GM21360 (cell line): ENCODE results near the gene AHRR.

Source experiments
- ATAC-seq: cut with Tn5 transposase; IDR thresholded peaks from one replicate; pipeline ENCODE4 v1.9.1; 2021; ENCODE audit warnings: mild to moderate bottlenecking, moderate library complexity; ENCODE audit not compliant: unreplicated experiment

Gene AHRR

DNA sequence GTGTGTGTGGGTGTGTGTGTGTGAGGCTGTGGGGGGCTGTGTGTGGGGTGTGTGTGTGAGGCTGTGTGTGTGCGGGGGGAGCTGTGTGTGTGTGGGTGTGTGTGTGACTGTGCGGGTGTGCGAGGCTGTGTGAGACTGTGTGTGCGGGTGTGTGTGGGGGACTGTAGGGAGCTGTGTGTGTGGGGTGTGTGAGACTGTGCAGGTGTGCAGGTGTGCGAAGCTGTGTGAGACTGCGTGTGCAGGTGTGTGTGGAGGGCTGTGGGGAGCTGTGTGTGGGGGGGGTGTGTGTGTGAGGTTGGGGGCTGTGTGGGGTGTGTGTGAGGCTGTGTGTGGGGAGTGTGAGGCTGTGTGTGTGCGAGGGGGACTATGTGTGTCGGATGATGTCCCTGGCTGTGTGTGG is 23.2 kb downstream of the AHRR start:
- no peak for ATAC-seq

DNA sequence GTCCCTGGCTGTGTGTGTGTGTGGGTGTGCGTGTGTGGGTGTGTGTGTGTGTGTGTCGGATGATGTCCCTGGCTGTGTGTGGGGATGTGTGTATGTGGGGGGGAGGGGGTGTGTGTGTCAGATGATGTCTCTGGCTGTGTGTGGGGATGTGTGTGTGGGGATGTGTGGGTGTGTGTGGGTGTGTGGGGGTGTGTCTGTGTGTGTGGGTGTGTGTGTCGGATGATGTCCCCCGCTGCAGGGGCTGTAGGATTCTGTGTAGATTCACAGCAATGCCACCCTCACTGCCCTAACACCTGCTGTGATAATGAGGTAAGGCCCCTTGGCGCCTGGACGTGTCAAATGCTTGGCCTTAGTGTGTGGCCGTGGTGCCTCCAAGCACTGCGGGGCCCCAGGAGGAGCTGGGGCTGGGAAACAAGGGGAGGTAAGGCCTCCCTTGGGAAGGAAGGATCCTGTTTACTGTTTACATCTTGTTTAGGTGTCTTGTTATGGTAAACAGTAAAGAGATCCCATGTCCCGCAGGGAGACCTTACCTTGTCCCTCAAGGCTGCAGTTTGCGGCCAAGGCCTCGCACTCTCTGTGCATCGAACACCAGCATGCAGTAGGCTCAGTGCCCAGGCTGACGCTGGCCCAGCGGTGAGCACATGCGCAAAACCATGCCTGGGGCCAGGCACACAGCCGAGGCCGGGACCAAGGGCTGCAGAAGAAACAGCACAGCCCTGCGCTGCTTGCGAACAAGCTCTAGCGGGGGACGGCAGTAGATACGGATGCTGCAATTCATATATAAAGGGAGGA is 24.1 kb downstream of the AHRR start:
- ATAC-seq, result no peak

DNA sequence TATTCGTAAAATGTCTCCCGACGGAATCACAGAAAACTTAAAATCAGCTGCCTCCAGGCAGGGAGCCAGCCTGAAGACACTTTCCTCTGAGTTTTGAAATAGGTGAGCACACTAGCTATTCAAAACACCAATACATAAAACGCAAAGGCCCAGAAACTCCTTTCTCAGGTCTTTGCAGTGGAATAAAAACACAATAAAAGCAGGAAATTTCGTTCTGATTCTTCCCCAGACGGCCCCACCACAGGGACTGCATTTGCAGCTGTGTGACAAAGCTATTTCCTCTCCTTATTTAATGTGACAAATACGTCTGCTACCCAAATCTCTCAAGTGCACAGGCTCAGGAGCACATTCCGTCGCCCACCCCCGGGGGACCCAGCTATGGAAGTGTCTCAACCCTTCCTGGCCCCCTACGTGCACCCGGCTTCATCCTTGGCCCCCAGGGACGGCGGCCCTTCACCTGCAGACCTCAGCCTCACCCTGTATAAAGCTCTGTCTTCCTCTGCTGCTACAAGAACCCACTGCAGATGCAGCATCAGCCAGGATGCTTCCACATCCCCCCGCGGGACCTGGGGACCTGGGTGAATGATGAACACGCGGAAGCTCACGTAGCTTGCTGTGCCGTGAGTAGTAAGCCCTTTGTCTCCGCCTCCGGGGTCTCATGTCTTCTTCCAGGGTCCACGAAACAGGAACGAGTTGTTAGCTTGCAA is 24.9 kb downstream of the AHRR start:
- no peak for ATAC-seq

DNA sequence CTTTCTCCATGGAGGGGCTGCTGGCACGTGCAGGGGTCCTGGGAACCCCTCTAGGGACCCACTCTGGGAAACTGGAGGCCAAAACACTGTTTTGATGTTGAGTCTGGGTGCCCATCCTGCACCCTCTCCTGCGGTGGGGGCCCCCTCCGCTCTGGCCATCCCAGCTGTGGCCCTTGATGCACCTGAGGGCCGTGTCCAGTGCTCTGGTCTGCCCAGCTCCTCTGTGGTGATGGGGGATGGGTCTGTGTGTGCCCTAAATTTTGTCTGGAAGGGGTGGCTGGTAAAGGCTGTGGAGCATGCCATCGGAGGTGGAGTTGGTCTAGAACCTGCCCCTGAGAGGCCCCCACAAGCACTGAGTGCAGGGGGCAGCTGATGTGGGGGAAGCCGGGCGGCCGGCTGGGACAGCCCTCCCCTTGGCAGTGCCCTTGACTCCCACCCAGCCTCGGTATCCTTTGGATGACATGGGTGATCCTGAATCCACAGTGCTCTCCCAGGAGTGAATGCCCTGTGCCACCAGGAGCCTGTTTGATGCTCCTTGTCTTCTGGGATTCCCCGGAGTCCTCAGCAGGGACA is 26.3 kb downstream of the AHRR start:
- no peak for ATAC-seq

DNA sequence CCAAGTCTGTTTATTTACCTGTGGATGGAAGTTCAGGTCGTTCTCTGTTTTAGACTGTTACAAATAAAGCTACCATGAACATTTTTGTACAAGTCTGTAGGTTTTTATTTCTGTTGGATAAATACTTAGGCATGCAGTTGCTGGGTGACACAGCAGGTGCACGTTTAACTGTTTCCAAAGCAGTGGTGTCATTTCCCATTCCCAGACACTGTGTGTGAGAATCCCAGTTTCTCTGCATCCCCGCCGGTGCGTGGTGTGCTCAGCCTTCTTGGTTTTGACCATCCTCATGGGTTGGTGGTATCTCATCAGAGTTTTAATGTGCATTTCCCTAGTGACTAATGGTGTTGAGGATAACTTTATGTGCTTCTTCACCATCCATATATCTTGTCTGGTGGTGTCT is 27.2 kb downstream of the AHRR start:
- no peak for ATAC-seq

DNA sequence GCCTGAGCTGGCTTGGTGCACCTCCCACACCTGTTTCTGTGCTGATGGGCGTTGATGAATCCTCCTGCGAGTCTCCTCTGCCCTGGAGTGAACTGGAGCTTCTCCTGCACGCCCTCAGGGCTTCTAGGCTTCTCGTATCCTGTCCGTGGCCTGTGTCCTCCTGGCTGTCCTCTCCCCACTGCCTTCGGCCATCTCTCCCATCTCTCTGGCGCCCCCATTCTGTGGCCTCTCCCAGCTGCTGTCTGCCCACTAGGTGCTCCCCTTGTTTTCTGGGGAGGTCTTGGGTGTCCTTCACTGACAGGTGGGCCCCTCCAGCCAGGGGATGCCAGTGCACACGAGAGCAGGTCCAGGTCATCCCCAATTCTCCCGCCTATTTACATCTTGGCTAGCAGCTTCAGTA is 28.8 kb downstream of the AHRR start:
- ATAC-seq, result no peak

DNA sequence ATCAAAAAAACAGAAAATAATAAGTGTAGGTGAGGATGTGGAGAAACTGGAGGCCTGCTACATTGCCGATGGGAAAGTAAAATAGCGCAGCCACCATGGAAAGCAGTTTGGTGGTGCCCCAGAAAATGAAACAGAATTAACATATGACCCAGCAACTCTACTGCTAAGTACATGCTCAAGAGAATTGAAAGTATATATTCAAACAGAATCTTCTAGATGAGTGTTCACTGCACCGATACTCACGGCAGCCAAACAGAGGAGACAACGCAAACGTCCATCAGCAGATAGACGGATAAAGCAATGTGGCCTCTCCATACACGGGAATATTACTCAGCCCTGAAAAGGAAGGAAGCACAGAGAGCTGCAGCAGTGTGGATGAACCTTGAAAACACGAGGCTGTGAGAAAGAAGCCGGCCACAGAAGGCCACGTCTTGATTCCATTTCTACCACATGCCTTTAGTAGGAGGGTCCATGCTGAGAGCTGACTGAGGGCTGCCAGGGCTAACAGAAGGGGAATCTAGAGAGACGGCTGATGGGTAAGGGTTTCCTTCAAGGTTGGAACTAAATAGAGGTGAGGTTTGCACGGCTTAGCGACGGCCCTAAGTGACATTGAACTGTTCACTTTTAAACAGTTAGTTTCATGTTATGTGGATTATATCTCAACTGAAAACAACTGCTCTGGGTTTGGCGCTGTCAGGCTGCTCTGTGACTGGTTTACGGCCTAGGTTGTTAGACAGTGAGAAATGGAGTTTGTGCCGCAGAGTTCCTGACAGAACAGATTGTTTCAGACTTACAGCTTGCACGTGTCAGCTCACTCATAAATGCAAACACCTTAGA is 29.8 kb downstream of the AHRR start:
- ATAC-seq, result no peak

DNA sequence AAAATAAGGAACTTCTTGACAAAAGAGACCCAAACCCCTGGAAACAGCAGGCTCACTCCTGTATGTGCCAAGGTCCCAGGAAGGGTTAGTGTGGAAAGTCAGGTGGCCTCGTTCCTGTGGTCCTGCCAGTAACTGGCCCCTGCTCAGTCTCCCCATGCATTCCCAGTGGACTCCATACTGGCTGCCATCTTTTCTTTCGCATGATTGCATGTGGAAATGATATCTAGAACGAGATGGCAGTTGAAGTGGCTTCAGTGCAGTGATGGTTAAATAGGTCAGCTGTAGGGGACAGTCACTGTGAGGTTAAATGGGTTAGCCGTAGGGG is 30.4 kb downstream of the AHRR start:
- no peak for ATAC-seq

DNA sequence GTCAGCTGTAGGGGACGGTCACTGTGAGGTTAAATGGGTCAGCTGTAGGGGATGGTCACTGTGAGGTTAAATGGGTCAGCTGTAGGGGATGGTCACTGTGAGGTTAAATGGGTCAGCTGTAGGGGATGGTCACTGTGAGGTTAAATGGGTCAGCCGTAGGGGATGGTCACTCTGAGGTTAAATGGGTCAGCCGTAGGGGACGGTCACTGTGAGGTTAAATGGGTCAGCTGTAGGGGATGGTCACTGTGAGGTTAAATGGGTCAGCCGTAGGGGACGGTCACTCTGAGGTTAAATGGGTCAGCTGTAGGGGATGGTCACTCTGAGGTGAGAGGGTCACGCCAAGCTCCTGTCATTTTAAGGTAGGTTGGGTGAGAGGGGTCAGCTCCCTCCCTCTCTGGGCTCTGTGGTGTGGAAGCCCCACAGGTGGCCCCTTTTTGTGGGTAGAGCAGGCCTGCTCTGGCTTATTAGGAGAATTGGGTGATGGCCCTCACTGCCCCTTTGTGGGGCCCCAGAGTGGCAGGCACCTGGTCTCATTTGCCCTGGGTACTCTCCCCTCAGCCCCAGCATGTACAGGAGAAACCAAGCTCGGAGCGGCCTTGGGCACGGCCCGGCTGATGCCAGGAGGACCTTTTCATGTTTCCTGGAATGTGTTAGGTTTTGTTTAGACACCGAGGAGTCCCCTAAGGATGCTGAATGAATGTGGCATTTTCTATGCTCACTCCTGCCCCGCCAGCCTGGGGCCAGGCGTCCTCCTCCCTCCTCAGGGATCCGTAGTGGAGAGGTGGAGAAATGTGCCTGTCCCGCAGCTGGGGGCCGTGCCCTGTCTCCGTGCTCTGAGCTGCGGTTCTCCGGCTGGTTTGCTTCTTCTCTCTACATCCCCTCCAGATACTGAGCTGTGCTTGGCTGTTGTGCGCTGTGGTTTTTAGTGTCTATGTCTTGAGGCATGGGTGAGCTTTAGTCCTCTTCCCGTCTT is 31.4 kb downstream of the AHRR start:
- no peak for ATAC-seq

DNA sequence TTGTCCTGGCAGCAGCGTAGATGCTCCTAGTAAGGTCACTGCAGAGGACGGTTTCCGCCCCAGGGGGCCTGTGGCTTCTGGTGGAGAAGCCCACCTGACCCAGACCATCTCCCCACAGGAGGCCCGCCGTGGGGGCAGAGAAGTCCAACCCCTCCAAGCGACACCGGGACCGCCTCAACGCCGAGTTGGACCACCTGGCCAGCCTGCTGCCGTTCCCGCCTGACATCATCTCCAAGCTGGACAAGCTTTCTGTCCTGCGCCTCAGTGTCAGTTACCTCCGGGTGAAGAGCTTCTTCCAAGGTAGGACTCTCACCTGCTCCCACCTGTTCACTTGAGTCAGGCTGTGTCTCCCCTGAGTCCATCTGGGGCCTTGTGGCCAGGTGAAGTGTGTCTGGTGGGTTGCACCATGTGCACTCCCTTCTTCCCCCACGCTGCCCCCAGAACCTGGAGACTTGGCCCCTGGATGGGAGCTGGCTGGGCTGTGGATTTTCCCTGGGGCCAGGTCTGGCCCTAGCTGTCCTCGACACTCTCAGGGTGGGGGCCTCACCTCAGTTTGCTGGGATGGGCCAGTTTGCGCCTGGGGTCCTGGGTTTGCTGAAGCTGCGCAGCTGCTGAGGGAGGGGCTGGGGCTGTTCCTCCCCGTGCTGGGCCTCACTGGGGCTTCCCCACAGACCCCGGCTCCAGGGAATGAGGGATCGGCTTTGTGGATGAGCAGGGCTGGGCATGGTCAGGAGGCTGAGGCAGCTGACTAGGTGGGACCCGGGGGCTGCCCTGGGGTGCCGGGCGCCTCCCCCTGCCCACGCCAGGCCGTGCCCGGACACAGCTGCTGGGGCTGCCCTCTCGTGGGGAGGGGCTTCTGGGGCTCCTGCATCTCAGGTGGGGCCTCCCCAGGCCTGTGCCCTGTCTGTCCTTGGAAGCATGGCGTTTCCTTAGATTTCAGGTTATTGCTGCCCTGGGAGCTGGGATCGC is 32.4 kb downstream of the AHRR start:
- ATAC-seq, result no peak

DNA sequence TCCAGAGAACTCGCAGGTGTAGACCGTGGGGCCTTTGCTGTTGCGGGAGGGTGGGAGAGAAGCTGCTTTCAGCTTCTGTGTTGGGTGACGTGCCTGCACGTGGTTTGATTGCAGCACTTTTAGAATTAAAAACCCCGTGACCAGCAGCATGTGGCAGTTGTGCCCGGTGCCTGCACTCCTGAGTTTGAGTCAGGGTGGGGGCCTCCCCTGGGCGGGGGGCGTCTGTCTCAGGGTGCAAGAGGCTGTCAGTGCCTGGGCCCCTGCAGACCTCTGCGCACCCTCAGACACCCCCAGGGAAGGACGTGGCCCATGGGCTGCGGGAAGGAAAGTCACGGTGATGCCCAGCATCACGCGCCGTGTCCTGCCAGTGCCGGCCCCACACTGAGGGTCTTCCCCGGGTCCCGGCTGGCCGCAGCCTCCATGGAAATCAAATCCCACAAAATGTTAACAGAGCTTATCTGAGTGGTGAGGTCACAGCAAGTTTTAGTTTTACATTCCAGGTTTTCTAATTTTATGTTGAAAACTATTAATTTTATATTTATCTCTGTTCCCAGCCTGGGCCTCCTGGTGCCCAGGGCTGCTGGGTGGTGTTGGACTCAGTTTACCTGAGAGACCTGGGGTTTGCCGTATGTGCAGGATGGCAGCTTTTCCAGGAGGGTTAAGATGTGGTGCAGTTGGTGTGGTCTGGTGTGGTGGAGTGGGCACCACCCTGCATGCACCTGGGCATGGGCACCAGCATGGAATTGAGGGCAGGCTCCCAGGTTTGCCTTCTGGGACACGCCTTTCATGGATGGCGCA is 33.3 kb downstream of the AHRR start:
- ATAC-seq, result no peak

DNA sequence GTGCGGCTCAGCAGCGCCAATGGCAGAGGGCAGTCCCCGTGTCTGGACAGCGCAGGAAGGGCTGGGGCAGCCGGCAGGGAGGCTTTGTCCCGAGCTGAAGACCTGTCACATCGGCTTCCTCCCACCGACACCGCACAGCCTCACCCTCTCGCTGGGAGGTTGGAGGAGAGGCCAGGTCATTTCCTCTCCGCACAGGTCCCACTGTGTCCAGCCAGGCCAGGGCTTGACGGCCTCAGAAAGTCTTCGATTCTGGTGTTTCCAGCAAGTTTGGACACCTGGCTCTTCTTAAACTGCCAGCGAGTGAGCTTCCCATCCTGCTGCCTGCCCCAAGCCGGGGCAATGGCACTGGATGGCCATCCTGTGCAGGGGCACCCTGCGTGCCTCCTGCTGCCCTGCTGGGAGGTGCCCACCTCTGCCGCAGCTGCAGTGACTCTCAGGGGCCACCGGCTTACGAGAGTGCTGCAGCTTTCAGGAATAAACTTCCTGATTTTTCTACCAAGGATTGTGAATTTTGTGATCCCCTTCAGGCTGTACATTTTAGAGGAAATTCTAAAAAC is 33.9 kb downstream of the AHRR start:
- ATAC-seq, result no peak

DNA sequence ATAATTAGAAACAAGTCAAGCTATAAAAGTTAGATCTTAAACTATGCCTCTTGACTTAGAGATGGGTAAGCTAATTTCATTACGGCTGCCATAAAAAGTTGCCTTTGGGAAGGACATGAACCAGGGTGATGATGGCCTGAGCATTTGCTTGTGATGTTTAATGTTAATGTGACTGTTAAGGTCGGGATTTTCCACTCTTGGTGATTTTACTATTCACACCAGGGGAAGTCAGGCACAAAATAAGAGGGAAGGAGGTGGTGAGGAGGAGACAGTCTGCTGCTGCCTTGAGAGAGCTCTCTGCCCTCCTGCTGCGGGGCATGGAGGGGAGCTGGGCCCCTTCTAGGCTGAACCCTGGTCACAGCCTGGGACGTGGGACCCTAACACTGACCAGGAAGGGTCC is 34.4 kb downstream of the AHRR start:
- ATAC-seq, result no peak

DNA sequence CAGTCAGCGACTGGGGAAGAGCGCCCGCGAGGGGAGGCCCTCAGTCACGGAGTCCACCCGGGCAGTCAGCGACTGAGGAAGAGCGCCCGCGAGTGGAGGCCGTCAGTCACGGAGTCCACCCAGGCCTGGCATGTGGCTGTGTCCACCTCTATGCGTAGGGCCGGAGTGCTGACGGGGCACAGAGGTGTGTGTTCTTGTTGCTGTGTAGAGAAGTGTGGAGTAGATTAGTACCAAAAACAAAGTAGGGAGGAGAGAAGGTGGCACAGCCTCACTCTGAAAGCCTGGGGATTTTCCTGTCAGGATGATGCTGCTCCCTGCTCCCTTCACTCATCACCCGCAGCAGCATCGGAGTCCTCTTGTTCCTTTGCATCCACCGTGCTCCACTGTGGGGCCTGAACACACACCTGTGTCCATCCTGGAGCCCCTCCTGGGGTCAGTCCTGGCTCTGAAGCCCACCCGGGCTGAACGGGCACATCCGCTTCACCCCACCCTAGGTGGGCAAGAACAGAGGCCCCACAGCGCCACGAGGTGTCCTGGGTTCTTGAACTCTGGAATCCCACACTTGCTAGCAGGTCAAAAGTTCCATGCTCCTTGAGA is 37.9 kb downstream of the AHRR start:
- ATAC-seq, result no peak

DNA sequence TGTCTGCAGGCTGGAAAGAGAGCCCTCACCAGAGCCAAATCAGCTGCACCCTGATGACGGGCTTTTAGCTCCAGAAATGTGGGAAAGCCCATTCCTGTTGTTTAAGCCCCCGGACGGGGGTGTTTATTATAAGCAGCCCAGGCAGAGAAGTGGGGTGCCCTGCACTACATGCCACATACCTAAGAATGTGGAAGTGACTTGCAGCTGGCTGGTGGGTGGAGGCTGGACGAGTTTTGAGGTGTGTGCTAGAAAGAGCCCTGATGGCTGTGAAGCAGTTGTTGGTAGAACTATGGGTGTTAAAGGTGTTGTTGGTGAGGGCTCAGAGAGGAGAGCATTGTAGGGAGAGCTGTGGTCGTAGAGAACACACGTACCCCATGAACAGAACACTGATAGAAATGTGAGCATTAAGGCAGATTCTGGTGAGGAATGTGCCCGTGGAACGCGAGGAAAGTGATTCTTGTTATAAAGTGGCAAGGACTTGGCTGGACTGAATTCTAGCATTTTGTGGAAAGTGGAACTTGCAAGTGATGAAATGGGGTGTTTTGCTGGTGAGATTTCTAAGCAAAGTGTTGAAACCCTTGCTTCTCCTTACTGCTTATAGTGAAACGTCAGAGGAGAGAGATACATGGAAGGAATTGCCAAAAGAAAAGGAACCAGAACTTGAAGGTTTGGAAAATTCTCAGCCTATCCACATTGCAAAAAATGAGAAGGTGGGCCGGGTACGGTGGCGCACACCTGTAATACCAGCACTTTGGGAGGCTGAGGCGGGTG is 38.9 kb downstream of the AHRR start:
- ATAC-seq, result no peak

DNA sequence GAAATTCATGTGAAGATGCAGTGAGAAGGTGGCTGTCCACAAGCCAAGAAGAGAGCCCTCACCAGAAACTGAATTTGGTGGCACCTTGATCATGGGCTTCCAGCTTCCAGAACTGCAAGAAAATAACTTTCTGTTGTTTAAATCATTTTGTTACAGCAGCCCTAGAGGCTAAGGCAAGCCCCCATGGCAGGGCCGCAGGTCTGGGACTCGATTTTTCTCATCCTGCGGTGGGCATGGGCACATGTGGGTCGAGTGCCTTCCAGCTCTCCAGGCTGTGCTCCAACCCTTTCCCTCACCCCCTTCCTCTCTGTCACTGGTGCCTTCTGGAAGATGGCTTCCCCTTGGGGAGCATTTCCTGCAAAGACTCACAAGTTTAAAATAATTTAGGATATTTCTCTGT is 40.7 kb downstream of the AHRR start:
- no peak for ATAC-seq
